Activated CD8-positive, alpha-beta memory T cell treated with anti-CD3 and anti-CD28 coated beads, Interleukin-2, amount 50 U/mL, for 1 hour (primary cell): ENCODE measurements around the gene MRPL24.
"Not testable (repeated sequence)": the region's sequence is repeated elsewhere in the genome, so short reads cannot be mapped to it uniquely, and the experiment has no call there.

Experiments
- DNase-seq: peaks from one replicate; pipeline ENCODE4 v3.0.0-alpha.2; 2020; ENCODE audit errors: extremely low read depth

Gene MRPL24

DNA sequence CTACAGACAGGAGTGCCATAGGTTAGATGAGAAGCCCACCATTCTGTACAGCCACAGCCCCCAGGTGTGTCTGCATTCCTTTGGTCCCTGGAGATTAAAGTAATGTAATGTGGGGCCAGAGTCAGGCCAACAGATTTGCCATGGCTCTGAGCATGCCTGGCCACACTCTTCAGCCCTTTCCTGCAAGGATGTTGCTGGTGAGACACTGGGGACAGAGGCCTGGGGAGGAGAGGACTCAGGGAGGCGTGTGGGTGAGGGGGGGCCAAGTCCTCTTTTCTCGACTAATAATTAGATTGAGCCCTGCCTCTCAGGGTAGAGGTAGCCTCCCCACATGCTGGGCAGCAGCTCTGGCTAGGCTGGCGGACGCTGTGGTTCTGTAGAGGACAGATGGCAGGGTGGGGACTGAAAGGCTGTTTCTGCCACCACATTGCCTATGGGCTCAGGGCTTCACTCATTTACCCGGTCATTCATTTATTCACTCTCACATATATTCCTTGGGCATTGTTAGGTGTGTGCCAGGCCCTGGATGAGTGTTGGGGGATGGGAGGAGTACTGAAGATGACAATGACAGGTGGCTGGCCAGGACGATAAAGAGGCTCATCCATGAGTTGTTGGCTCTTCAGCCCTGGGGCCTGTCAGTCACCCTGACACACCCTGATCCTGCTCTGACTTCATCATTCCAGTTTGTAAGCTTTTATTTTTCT is 19.4 kb upstream of the MRPL24 start:
- DNase-seq, result no peak

GRCh38 chr1:156757572-156758253 is 16.8 kb upstream of the MRPL24 start:
- DNase-seq, result not testable (repeated sequence)

DNA sequence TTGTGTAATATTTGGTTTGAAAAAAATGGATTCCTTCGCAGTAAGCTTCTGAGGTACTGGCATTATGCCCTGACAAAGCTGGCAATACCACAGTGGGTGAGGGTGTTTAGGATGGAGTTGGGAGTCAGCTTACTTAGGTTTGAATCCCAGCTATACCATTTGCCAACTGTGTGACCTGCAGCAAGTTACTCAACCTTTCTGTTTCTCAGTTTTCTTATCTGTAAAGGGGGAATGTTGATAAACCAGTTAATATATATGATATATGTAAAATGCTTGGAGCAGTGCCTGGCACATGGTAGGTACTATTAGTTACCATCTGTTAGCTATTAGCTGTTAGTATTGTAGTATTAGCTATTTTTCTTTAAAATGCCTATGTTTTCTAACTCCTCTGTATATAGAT is 15.5 kb upstream of the MRPL24 start:
- no peak for DNase-seq

GRCh38 chr1:156755527-156755950 is 14.7 kb upstream of the MRPL24 start:
- DNase-seq, result no peak

DNA sequence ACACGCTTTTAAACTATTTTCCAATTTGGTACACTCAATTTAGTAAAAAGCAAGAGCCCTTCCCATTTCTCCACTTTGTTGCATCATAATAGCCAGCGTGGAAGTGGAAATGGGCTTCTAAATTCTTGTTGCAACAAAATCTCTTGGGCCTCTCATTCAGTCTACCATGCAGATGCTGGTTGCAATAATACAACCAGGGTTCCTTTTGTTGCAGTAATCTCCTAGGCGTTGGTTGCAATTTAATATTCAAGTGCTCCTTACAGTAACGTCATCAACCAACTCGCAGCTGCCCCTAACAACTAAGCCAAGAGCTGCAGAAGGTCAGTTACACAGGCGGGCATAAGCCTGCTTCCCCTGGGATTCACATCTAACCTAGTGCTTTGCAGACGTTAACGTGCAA is 13.3 kb upstream of the MRPL24 start:
- DNase-seq, result no peak

- no peak for DNase-seq
Measured at GRCh38 chr1:156752843-156753482, 12.1 kb upstream of the MRPL24 start.

DNA sequence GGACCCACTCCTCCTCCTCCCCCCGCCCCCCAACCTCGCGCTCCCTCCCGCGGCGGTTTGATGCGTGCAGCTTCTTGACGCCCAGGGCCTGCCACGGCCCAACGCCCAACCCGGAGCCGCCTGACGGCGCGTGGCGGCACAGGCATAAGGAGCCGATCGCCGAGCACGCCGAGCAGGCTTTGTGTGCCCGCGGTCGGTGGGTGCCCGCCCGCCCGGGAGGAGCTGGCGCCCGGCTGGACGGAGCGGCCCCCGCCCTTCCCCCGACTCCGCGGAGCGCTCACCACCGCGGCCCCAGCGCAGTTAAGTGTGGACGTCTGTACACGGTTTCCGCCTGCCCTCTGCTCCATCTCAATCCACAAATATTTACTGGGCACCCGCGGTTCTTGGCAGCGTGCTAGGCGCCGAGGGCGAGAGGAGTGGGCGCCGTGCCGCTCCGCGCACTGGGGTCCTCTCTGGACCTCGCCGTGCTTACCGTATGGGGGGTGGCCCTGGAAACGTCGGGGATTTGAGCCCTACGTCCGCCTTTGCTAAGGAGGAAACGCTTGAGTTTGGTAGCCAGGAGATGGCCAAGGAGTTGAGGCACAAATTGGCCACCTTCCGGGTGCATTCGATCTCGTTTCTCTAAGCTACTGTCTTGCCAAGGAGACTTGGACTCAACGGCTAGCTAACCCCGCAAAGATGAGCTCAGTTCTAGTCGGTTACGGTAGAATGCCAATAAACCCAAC is 11.0 kb upstream of the MRPL24 start:
- peak; percentile 90 for DNase-seq

DNA sequence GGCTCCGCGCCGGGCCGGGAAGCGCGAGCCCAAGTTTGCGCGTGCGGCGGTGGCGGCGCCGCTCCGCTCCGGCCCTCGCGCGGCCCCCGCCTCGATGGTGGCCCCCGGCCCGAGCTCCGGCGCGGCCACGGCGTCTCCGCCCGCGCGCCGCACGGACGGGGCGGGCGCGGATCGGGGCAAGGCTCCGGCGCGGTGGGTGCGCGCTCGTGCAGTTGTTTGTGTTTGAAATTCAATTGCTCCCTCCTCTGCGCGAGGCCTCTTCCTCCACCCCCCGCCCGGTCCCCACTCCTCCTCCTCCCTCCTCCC is 10.5 kb upstream of the MRPL24 start, which contains the start of gene HDGF:
Gene HDGF (minus strand): TSS at position 225 of the 306 bp plus-strand sequence. CDS start 246 bp downstream, outside the sequence.
- DNase-seq, result no peak

- DNase-seq, result no peak
Measured at GRCh38 chr1:156750711-156751450, 10.0 kb upstream of the MRPL24 start.

GRCh38 chr1:156750191-156750672 is 9.3 kb upstream of the MRPL24 start:
- no peak for DNase-seq

- no peak for DNase-seq
Measured at GRCh38 chr1:156749419-156750118, 8.7 kb upstream of the MRPL24 start.

DNA sequence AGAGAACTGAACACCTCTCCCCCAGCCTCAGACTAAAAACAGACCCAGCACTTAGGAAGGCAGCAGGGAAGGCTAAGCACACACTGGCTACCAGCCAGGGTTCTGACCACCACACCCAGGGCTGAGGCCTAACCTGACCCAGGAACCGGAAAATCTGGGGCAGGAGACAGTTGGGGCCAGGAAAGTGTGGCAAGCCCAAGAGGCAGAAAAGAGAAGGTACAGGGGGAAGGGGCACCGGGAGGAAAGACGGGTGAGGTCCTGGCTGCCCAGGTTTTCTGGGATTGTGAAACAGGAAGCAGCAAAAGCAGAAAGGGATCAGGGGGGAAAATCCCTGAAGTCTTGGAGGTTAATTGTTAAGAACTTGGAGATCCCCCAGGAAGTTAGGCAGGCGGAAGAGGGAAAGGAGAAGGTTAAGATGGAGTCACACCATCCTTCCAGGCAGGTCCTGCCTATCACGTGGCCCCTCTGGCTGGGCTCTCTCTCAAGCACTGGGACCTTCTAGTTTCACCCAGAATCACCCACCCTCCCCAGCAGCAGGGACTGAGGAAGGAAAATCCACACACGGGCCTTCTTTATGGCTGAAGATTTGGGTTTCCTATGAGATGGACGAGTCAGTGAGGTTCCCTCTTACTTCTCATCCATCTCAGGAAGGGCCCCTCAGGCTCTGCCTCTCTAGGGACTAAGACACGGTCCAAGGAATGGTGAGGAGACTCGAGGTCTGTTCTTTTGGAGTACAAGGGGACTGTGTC is 8.0 kb upstream of the MRPL24 start:
- DNase-seq, result no peak

DNA sequence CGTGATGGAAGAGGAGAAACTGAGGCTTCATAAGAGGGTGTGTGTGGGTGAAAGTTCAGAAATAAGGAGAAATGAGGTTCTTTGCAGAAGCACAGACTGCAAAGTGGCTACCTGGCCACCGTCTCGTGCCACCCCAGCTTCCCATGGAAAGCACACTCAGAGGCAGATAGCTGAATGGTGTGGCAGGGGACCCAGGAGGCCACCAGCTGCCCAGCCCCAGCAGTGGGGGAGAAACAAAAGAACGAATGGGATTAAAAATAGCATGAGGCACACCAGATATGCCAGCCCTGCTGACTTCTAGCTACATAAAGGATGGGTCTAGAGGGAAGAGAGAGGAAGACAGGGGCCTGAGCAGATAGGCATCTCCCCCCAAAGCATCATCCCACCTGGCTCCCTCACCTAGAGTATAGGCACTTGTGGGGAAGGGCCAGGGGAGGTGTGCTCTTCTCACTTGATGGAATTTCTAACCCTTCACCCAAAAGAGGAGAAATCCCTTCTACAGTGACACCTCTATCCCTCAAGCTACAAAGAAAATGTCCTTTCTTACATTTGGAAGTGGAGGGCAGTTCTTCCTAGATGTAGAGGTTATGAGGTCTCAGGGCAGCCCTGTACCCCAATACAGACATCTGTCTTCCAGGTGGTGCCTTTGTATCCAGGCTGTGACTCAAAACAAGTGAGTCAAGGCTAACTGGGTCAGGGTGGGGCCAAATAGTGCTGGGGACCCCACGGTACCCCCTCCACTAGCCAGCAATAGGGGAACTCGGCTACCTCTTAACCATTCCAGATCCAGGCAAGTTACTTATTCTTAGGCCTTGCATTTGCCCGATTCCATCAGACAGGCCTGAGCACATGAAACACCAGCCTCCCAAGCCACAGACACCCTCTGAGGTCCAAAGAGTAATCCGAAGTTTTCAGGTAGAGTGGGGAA is 7.1 kb upstream of the MRPL24 start:
- DNase-seq, result no peak

DNA sequence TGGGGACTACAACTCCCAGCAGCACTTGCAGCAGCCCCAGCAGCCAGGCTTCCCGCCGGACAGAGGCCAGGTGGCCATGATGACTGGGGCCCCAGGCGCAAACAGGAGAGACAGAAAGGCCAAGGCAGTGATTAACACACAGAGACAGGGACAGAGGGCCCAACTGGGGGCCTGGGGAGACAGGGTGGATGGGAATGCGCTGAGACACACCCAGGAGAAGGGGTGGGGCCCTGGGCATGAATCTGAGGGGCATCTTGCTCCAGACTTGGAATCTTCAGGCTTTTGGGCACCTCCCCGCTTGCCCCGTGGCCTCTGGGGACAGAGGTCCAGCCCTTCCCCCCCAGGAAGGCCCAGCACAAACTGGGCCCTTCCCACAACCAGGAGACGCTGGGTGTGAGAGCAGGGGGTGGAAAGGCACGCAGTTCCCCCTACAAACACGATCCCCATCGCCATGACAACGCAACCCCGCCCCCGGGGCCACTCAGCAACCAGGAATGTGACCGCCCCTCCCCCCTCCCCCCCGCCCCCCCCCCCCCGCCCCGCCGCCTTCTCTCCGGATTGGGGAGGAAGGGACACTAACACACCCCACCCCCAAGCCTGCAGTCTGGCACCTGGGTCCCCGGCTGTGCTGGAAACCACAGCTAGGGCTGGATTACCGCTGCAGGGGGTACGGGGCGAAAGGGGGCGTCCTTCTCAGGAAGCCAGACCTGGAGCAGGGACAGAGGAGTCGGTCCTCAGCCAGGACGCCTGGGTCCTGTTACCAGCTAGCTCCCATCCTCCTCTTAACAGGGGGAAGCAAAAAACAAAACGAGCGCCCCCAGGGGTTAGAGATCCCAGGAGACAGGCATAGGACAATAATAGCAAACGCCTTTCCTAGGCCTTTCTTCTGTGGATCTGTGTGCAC is 6.1 kb upstream of the MRPL24 start:
- peak; percentile 53 for DNase-seq

- no peak for DNase-seq
Measured at GRCh38 chr1:156746406-156746727, 5.5 kb upstream of the MRPL24 start.

GRCh38 chr1:156745881-156746280 is 5.0 kb upstream of the MRPL24 start:
- no peak for DNase-seq

DNA sequence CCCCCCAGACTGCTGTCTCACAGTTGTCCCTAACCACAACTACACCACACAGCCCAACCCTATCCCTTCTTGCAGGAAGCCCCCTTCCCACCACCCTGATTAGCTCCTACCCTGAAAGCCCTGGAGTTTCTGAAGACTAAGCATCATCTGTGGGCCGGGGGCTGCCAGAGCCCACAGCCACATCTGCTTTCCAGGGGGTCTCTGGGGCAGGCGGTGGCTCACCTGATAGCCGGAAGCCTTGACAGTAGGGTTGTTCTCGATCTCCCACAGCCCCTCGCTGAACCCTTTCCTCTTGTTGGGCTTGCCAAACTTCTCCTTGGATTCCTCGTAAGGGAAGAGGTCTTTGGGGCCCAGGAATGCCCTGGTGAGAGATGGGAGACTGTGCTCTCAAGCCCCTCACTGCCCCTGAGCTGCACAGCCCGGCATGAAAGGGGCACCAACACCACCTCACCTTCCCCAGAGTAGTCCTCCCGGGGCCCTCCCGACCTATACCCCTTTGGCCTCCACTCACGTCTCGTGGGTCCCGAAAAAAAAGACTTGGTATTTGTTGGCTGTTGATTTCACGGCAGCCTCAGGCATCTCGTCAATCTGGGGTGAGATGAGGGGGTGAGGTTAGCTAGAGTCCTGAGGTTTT is 4.0 kb upstream of the MRPL24 start:
- no peak for DNase-seq

GRCh38 chr1:156744344-156744743 is 3.5 kb upstream of the MRPL24 start:
- no peak for DNase-seq
